Endodermal cell (in vitro differentiated cells): ENCODE results near the gene TAS2R43. TPM values are rescaled to one million over a fixed set of nuclear protein-coding genes. Genes with fewer than 3 reads are reported as not detected.

Experiments
- total RNA-seq, 2 donors: library from RNA; stranded (reverse); fragmentation: NEBNext Ultra II Directional in 1 of 2; extraction: Animal tissue kit (Norgen Biotek cat#: 25700) in 1 of 2; gene quantifications; 2 replicates in 1 of 2; 3 replicates in 1 of 2; pipeline ENCODE4 v1.2.1, GENCODE V29; 2021

The TAS2R43 gene
- total RNA-seq, 2 donors from 2014 or later, result 0.82 to 2.5 TPM

Other genes starting within 250 kb of the TAS2R43 start
- gene PRR4, start 242.8 kb downstream of the TAS2R43 start, total RNA-seq, result 1 to 10 TPM; 3.8 to 7.9 TPM
- 10 to 100 TPM; 13.4 to 42.6 TPM for gene PRH1, start 208.1 kb downstream of the TAS2R43 start, total RNA-seq
- 1 to 10 TPM; 1.2 to 5.1 TPM for gene TAS2R13, start 182.8 kb downstream of the TAS2R43 start, total RNA-seq
- 1 to 10 TPM in 1 of 2 donors, not detected in 1; 1.2 TPM for gene PRH2, start 163.1 kb downstream of the TAS2R43 start, total RNA-seq
- gene TAS2R14, start 153.1 kb downstream of the TAS2R43 start, total RNA-seq, result 1 to 10 TPM; 2.0 to 8.1 TPM
- 1 to 10 TPM; 1.1 to 5.0 TPM for gene TAS2R50, start 105.4 kb downstream of the TAS2R43 start, total RNA-seq
- 1 to 10 TPM; 2.1 to 5.9 TPM for gene TAS2R20, start 94.0 kb downstream of the TAS2R43 start, total RNA-seq
- 10 to 100 TPM in 1 of 2 donors, 1 to 10 TPM in 1; 3.1 to 11.3 TPM for gene TAS2R19, start 69.7 kb downstream of the TAS2R43 start, total RNA-seq
- gene TAS2R31, start 60.9 kb downstream of the TAS2R43 start, total RNA-seq, result 10 to 100 TPM in 1 of 2 donors, 1 to 10 TPM in 1; 2.4 to 12.4 TPM
- 1 to 10 TPM; 1.3 to 3.9 TPM for gene TAS2R46, start 30.0 kb downstream of the TAS2R43 start, total RNA-seq
- 1 to 10 TPM; 1.8 to 9.7 TPM for gene TAS2R30, start 42.3 kb upstream of the TAS2R43 start, total RNA-seq
- gene SMIM10L1, start 78.9 kb upstream of the TAS2R43 start, total RNA-seq, result 10 to 100 TPM; 12.9 to 31.5 TPM
- not detected for gene TAS2R42, start 94.6 kb upstream of the TAS2R43 start, total RNA-seq
- under 1 TPM; 0.35 to 0.95 TPM for gene PRB3, start 177.4 kb upstream of the TAS2R43 start, total RNA-seq
- gene PRB4, start 218.1 kb upstream of the TAS2R43 start, total RNA-seq, result not detected